Large intestine (tissue), 3 donors: ENCODE data around the gene DOCK2. TPM values are rescaled to one million over a fixed set of nuclear protein-coding genes. Genes with fewer than 3 reads are reported as not detected.
"Not testable (repeated sequence)": the region's sequence is repeated elsewhere in the genome, so short reads cannot be mapped to it uniquely, and the experiment has no call there.

ENCODE experiments used
- DNase-seq, 2 donors: peaks; one replicate each; pipeline versions ENCODE4 v3.0.0 to v3.0.0-alpha.2; 2013
- H3K27ac ChIP-seq: one replicate; pipeline ENCODE4 v1.5.1; 2013; ENCODE audit warnings: low read length
- H3K27me3 ChIP-seq: 2 replicates; pipeline ENCODE4 v1.6.1; 2013; ENCODE audit warnings: low read length; ENCODE audit not compliant: control insufficient read depth, insufficient read depth
- H3K36me3 ChIP-seq: 2 replicates; pipeline ENCODE4 v1.6.1; 2013; ENCODE audit warnings: low read length; ENCODE audit not compliant: control insufficient read depth, insufficient read depth
- H3K4me1 ChIP-seq: one replicate; pipeline ENCODE4 v1.6.1; 2013; ENCODE audit warnings: low read length; ENCODE audit not compliant: control insufficient read depth, insufficient read depth
- H3K4me3 ChIP-seq: one replicate; pipeline ENCODE4 v1.5.1; 2013; ENCODE audit warnings: low read length
- H3K9me3 ChIP-seq: one replicate; pipeline ENCODE4 v1.6.1; 2013; ENCODE audit warnings: mild to moderate bottlenecking, low read depth, low read length, moderate library complexity; ENCODE audit not compliant: control insufficient read depth
- WGBS: methylation state at CpG from one replicate; pipeline ENCODE4 v1.1.5; 2013; ENCODE audit warnings: low lambda C conversion rate; ENCODE audit not compliant: insufficient coverage; 5-methylcytosine and 5-hydroxymethylcytosine counted together
- polyA plus RNA-seq: library from polyadenylated mRNA; unstranded; fragments of 120-200 nt; gene quantifications from one replicate; pipeline ENCODE4 v1.2.1, GENCODE V29; 2013

The DOCK2 gene
- polyA plus RNA-seq, 1 donor = 6.2 TPM

DNA sequence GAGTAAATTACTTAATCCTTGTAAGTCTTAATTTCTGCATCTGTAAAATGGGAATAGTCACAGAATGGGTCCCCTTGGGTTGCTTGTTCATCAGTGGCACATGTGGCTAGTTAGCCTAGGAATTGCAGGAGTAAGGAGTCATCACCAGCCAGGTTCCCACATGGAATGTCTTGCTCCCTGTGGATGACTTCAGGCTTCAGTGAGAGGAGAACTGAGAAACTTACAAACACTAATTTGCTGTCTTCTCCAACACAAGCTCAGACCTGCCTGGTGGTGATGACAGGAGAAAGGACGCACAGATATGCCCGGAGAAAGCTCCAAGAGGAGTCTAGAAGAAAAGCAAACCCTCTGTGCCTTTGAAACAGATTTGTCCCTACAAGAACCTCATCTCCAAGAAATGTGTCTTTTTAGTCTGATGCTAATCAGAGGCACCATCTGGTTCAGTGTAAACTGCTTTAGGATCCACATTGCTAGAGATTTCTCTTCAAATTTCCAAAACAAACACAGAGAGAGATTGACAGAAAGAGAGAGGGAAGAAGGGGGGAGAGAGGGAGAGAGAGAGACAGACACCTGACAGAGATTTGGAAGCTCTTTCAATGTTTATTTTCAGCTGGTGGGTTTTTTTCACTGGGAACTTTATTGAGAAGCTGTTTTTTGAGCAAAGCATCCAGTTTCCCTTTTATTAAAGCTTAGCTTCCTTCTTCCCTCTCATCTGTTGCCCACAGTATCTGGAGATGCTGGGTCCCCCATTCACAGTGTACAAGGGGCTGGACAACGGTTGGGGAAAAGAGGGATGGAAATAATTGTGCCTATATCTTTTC lies 128.3 kb downstream of the DOCK2 start:
- no peaks in the 10 kb centered on the region for H3K9me3 ChIP-seq
- WGBS = no CpG with 5 or more reads among the region's 3 CpGs
- no peak overlapping the region for H3K27ac ChIP-seq
- no peaks in the 10 kb centered on the region for H3K36me3 ChIP-seq
- H3K27me3 ChIP-seq = peaks cover 2% of the 10 kb centered on the region
- no peak overlapping the region for H3K4me3 ChIP-seq
- no peak for DNase-seq
- H3K4me1 ChIP-seq = no peaks in the 10 kb centered on the region

DNA sequence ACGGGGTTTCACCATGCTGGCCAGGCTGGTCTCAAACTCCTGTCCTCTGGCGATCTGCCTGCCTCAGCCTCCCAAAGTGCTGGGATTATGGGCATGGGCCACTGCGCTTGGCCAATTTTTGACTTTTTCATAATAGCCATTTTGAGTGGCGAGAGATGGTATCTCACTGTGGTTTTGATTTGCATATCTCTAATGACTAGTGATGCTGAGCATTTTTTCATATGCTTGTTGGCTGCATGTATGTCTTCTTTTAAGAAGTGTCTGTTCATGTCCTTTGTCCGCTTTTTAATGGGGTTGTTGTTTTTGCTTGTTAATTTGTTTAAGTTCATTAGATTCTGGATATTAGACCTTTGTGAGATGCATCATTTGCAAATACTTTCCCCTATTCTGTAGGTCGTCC lies 129.9 kb downstream of the DOCK2 start:
- H3K4me1 ChIP-seq, DNase-seq, H3K27me3 ChIP-seq, H3K27ac ChIP-seq, H3K4me3 ChIP-seq, H3K36me3 ChIP-seq, H3K9me3 ChIP-seq: not testable (repeated sequence)
- 93% methylated on average over 3 of the region's 6 CpGs for WGBS

- H3K27ac ChIP-seq = no peak overlapping the region
- no peaks in the 10 kb centered on the region for H3K4me1 ChIP-seq
- H3K27me3 ChIP-seq = peaks cover 2% of the 10 kb centered on the region
- WGBS = no CpG with 5 or more reads among the region's 6 CpGs
- no peaks in the 10 kb centered on the region for H3K9me3 ChIP-seq
- no peaks in the 10 kb centered on the region for H3K36me3 ChIP-seq
- peak; percentile 11 to 34 for DNase-seq
- no peak overlapping the region for H3K4me3 ChIP-seq
Measured at GRCh38 chr5:169767938-169768337, 130.9 kb downstream of the DOCK2 start.

- no peak overlapping the region for H3K27ac ChIP-seq
Measured at GRCh38 chr5:169768416-169768815, 131.3 kb downstream of the DOCK2 start.

GRCh38 chr5:169770109-169770508 lies 133.0 kb downstream of the DOCK2 start:
- peaks cover 2% of the 10 kb centered on the region for H3K27me3 ChIP-seq
- no CpG with 5 or more reads among the region's 1 CpG for WGBS
- DNase-seq = no peak

More at GRCh38 chr5:169768416-169768815, 131.3 kb downstream of the DOCK2 start:
- H3K9me3 ChIP-seq = no peaks in the 10 kb centered on the region
- no peaks in the 10 kb centered on the region for H3K36me3 ChIP-seq
- no peaks in the 10 kb centered on the region for H3K4me1 ChIP-seq
- no CpG with 5 or more reads among the region's 1 CpG for WGBS
- H3K4me3 ChIP-seq = no peak overlapping the region
- DNase-seq = no peak
- peaks cover 2% of the 10 kb centered on the region for H3K27me3 ChIP-seq

GRCh38 chr5:169772256-169772655 lies 135.2 kb downstream of the DOCK2 start:
- H3K36me3 ChIP-seq = no peaks in the 10 kb centered on the region
- peaks cover 4% of the 10 kb centered on the region for H3K27me3 ChIP-seq
- H3K27ac ChIP-seq = no peak overlapping the region
- no peaks in the 10 kb centered on the region for H3K4me1 ChIP-seq
- 100% methylated on average over 1 of the region's 2 CpGs for WGBS
- H3K4me3 ChIP-seq = no peak overlapping the region
- H3K9me3 ChIP-seq = no peaks in the 10 kb centered on the region
- no peak for DNase-seq

More at GRCh38 chr5:169770109-169770508, 133.0 kb downstream of the DOCK2 start:
- no peaks in the 10 kb centered on the region for H3K4me1 ChIP-seq
- H3K36me3 ChIP-seq = no peaks in the 10 kb centered on the region
- H3K9me3 ChIP-seq = no peaks in the 10 kb centered on the region
- no peak overlapping the region for H3K27ac ChIP-seq
- H3K4me3 ChIP-seq = no peak overlapping the region

- Histone ChIP-seq H3K27ac (no peak overlapping the region), H3K36me3 (no peaks in the 10 kb centered on the region), H3K27me3 (peaks cover 4% of the 10 kb centered on the region), H3K4me1 (no peaks in the 10 kb centered on the region), H3K9me3 (no peaks in the 10 kb centered on the region), H3K4me3 (no peak overlapping the region)
- WGBS = 83% methylated on average over 2 of the region's 6 CpGs
- DNase-seq = no peak
Measured at GRCh38 chr5:169772688-169773087, 135.6 kb downstream of the DOCK2 start.

GRCh38 chr5:169777159-169777558 lies 140.1 kb downstream of the DOCK2 start:
- no CpG with 5 or more reads among the region's 6 CpGs for WGBS
- DNase-seq = no peak

GRCh38 chr5:169778622-169779596 lies 141.8 kb downstream of the DOCK2 start:
- Histone ChIP-seq H3K27ac (no peak overlapping the region), H3K27me3 (peaks cover 3% of the 10 kb centered on the region), H3K4me1 (no peaks in the 10 kb centered on the region), H3K9me3 (no peaks in the 10 kb centered on the region), H3K4me3 (no peak overlapping the region), H3K36me3 (no peaks in the 10 kb centered on the region)
- DNase-seq = no peak
- no CpG with 5 or more reads among the region's 7 CpGs for WGBS

More at GRCh38 chr5:169777159-169777558, 140.1 kb downstream of the DOCK2 start:
- peaks cover 3% of the 10 kb centered on the region for H3K27me3 ChIP-seq
- H3K4me1 ChIP-seq = no peaks in the 10 kb centered on the region
- no peaks in the 10 kb centered on the region for H3K9me3 ChIP-seq
- no peaks in the 10 kb centered on the region for H3K36me3 ChIP-seq
- no peak overlapping the region for H3K27ac ChIP-seq
- H3K4me3 ChIP-seq = no peak overlapping the region
